Uterus (tissue), 2 donors: ENCODE results near the gene PCDH9.

Experiments
- CTCF ChIP-seq, 4 experiments: fragments of 200-600 bp in 2 of 4; fragments of 450-650 bp in 2 of 4; sonication (generic) in 2 of 4; IDR thresholded peaks; one replicate each; pipeline ENCODE4 v1.5.1; 2016 to 2019; ENCODE audit warnings: antibody characterized with exemption in 4 of 4, mild to moderate bottlenecking in 2 of 4, moderate library complexity in 1 of 4
- POLR2A ChIP-seq, 2 donors: fragments of 450-650 bp; IDR thresholded peaks; one replicate each; pipeline ENCODE4 v1.6.1; 2016; ENCODE audit warnings: antibody characterized with exemption in 2 of 2, mild to moderate bottlenecking in 1 of 2, moderate library complexity in 1 of 2

- TF ChIP-seq CTCF (IDR thresholded peaks at IDR 0.05) = no peak
- TF ChIP-seq POLR2A (IDR thresholded peaks at IDR 0.05) = no peak
Observed at GRCh38 chr13:66665991-66666390, 564.1 kb downstream of the PCDH9 start.
